HEK293 (cell line): ENCODE results near the gene YJU2.

Source experiments
- EGR2 ChIP-seq: fragments of 450-650 bp; formaldehyde crosslinking; IDR thresholded peaks from 2 replicates; pipeline ENCODE4 v1.5.1; 2016; ENCODE audit warnings: low read depth, missing biosample characterization, missing genetic modification characterization
- HOXA7 ChIP-seq: sonication (generic); formaldehyde crosslinking; IDR thresholded peaks from 2 replicates; pipeline ENCODE4 v1.8.1; 2022; ENCODE audit warnings: missing genetic modification reagents, borderline replicate concordance
- ZNF133 ChIP-seq: fragments of 450-650 bp; formaldehyde crosslinking; IDR thresholded peaks from 2 replicates; pipeline ENCODE4 v1.5.1; 2016; ENCODE audit warnings: missing biosample characterization, missing genetic modification characterization
- ZNF146 ChIP-seq: fragments of 450-650 bp; formaldehyde crosslinking; IDR thresholded peaks from 2 replicates; pipeline ENCODE4 v1.5.1; 2016; ENCODE audit warnings: missing biosample characterization, missing genetic modification characterization
- ZNF169 ChIP-seq: fragments of 450-650 bp; formaldehyde crosslinking; IDR thresholded peaks from 2 replicates; pipeline ENCODE4 v1.5.1; 2016; ENCODE audit warnings: missing biosample characterization, missing genetic modification characterization
- ZNF175 ChIP-seq: fragments of 450-650 bp; formaldehyde crosslinking; IDR thresholded peaks from 2 replicates; pipeline ENCODE4 v1.5.1; 2016; ENCODE audit warnings: missing biosample characterization, missing genetic modification characterization
- ZNF529 ChIP-seq: fragments of 450-650 bp; formaldehyde crosslinking; IDR thresholded peaks from 2 replicates; pipeline ENCODE4 v1.5.1; 2017; ENCODE audit warnings: missing genetic modification characterization, missing biosample characterization; ENCODE audit not compliant: insufficient replicate concordance
- ZNF549 ChIP-seq: fragments of 450-650 bp; IDR thresholded peaks from 2 replicates; pipeline ENCODE4 v1.5.1; 2018; ENCODE audit warnings: missing biosample characterization, missing genetic modification characterization, mild to moderate bottlenecking, inconsistent platforms, moderate library complexity
- TF ChIP-seq, protein P1 (sequence below): fragments of 450-650 bp; formaldehyde crosslinking; IDR thresholded peaks from 2 replicates; pipeline ENCODE4 v1.5.1; 2016; ENCODE audit warnings: missing biosample characterization, missing genetic modification characterization
- TF ChIP-seq, protein P2 (sequence below): fragments of 450-650 bp; formaldehyde crosslinking; IDR thresholded peaks from 2 replicates; pipeline ENCODE4 v1.5.1; 2016; ENCODE audit warnings: missing biosample characterization, missing genetic modification characterization
- TF ChIP-seq, protein P3 (sequence below): fragments of 450-650 bp; formaldehyde crosslinking; IDR thresholded peaks from 2 replicates; pipeline ENCODE4 v1.5.1; 2016; ENCODE audit warnings: missing biosample characterization, missing genetic modification characterization
- TF ChIP-seq, protein P4 (sequence below): fragments of 450-650 bp; formaldehyde crosslinking; IDR thresholded peaks from 2 replicates; pipeline ENCODE4 v1.5.0; 2017; ENCODE audit warnings: missing biosample characterization, missing genetic modification characterization, borderline replicate concordance
- TF ChIP-seq, protein P5 (sequence below): fragments of 450-650 bp; formaldehyde crosslinking; optimal IDR thresholded peaks from 2 replicates; pipeline ENCODE3; 2016; ENCODE audit warnings: missing biosample characterization, mild to moderate bottlenecking, missing genetic modification characterization
- TF ChIP-seq, protein P6 (sequence below): fragments of 450-650 bp; formaldehyde crosslinking; IDR thresholded peaks from 2 replicates; pipeline ENCODE4 v1.5.1; 2016; ENCODE audit warnings: missing biosample characterization, missing genetic modification characterization
- TF ChIP-seq, protein P7 (sequence below): fragments of 450-650 bp; formaldehyde crosslinking; IDR thresholded peaks from 2 replicates; pipeline ENCODE4 v1.5.1; 2016; ENCODE audit warnings: missing biosample characterization, missing genetic modification characterization
- TF ChIP-seq, protein P8 (sequence below): fragments of 450-650 bp; formaldehyde crosslinking; conservative IDR thresholded peaks from 2 replicates; pipeline ENCODE4 v1.5.1; 2016; ENCODE audit warnings: low read depth, missing biosample characterization, missing genetic modification characterization
- TF ChIP-seq, protein P9 (sequence below): fragments of 450-650 bp; formaldehyde crosslinking; IDR thresholded peaks from 2 replicates; pipeline ENCODE4 v1.5.1; 2016; ENCODE audit warnings: missing biosample characterization, missing genetic modification characterization

YJU2 gene

DNA sequence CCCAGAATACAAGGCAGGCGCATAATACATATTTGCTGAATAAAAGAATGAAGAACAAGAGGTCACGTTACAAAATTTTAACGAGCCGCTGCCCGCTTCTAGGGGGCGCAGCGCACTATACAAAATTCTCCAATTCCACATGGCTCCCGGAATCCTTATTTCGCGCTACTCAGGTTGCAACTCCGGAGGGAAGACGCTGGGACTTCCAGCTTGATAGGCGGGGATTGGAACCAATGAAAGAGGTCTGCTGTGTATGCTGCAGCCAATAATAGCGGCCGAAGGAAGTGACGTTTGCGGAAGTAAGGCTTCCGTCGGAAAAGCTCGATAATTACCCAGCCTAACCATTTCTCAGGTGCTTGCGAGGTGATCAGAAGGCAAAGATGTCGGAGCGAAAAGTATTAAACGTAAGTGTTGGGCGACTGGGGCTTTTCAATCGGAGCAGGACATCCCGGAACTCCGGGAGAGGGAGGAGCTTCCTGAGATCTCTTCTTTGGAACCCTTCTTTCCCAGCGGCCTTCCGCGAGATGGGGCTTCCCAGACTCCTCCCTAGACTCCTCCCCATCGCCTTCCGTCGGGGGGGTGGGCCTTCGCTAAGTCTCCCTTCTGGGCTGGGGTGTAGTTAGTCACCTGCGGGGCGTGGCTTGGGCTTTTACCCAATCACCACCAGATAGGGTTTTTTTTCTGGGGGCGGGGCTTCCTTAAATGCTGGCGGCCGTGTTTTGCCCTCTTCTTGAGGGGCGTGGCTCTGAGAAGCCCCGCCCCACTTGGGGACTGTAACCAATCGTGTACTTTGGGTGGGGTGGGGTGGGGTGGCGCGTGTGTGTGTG lies at the start of gene YJU2 (continued):
- TF ChIP-seq, protein P1, sequence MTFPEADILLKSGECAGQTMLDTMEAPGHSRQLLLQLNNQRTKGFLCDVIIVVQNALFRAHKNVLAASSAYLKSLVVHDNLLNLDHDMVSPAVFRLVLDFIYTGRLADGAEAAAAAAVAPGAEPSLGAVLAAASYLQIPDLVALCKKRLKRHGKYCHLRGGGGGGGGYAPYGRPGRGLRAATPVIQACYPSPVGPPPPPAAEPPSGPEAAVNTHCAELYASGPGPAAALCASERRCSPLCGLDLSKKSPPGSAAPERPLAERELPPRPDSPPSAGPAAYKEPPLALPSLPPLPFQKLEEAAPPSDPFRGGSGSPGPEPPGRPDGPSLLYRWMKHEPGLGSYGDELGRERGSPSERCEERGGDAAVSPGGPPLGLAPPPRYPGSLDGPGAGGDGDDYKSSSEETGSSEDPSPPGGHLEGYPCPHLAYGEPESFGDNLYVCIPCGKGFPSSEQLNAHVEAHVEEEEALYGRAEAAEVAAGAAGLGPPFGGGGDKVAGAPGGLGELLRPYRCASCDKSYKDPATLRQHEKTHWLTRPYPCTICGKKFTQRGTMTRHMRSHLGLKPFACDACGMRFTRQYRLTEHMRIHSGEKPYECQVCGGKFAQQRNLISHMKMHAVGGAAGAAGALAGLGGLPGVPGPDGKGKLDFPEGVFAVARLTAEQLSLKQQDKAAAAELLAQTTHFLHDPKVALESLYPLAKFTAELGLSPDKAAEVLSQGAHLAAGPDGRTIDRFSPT (tag by site-specific recombination), result no peak
- TF ChIP-seq, protein P2, sequence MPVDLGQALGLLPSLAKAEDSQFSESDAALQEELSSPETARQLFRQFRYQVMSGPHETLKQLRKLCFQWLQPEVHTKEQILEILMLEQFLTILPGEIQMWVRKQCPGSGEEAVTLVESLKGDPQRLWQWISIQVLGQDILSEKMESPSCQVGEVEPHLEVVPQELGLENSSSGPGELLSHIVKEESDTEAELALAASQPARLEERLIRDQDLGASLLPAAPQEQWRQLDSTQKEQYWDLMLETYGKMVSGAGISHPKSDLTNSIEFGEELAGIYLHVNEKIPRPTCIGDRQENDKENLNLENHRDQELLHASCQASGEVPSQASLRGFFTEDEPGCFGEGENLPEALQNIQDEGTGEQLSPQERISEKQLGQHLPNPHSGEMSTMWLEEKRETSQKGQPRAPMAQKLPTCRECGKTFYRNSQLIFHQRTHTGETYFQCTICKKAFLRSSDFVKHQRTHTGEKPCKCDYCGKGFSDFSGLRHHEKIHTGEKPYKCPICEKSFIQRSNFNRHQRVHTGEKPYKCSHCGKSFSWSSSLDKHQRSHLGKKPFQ, result no peak
- TF ChIP-seq ZNF529 (tag by site-specific recombination) (peak; percentile 57), EGR2 (tag by site-specific recombination) (no peak), ZNF549 (tag by site-specific recombination) (no peak), ZNF133 (tag by site-specific recombination) (no peak), ZNF175 (no peak), ZNF169 (tag by site-specific recombination) (no peak), ZNF146 (tag by site-specific recombination) (peak; percentile 35; the same call in 1 of the 2 replicates), HOXA7 (CRISPR knock-in tag) (no peak)
- TF ChIP-seq, protein P3, sequence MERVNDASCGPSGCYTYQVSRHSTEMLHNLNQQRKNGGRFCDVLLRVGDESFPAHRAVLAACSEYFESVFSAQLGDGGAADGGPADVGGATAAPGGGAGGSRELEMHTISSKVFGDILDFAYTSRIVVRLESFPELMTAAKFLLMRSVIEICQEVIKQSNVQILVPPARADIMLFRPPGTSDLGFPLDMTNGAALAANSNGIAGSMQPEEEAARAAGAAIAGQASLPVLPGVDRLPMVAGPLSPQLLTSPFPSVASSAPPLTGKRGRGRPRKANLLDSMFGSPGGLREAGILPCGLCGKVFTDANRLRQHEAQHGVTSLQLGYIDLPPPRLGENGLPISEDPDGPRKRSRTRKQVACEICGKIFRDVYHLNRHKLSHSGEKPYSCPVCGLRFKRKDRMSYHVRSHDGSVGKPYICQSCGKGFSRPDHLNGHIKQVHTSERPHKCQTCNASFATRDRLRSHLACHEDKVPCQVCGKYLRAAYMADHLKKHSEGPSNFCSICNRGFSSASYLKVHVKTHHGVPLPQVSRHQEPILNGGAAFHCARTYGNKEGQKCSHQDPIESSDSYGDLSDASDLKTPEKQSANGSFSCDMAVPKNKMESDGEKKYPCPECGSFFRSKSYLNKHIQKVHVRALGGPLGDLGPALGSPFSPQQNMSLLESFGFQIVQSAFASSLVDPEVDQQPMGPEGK (tag by site-specific recombination), result peak; percentile 86
- TF ChIP-seq, protein P4, sequence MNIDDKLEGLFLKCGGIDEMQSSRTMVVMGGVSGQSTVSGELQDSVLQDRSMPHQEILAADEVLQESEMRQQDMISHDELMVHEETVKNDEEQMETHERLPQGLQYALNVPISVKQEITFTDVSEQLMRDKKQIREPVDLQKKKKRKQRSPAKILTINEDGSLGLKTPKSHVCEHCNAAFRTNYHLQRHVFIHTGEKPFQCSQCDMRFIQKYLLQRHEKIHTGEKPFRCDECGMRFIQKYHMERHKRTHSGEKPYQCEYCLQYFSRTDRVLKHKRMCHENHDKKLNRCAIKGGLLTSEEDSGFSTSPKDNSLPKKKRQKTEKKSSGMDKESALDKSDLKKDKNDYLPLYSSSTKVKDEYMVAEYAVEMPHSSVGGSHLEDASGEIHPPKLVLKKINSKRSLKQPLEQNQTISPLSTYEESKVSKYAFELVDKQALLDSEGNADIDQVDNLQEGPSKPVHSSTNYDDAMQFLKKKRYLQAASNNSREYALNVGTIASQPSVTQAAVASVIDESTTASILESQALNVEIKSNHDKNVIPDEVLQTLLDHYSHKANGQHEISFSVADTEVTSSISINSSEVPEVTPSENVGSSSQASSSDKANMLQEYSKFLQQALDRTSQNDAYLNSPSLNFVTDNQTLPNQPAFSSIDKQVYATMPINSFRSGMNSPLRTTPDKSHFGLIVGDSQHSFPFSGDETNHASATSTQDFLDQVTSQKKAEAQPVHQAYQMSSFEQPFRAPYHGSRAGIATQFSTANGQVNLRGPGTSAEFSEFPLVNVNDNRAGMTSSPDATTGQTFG (tag by site-specific recombination), result peak; percentile 83; the same call in 1 of the 2 replicates
- TF ChIP-seq, protein P5, sequence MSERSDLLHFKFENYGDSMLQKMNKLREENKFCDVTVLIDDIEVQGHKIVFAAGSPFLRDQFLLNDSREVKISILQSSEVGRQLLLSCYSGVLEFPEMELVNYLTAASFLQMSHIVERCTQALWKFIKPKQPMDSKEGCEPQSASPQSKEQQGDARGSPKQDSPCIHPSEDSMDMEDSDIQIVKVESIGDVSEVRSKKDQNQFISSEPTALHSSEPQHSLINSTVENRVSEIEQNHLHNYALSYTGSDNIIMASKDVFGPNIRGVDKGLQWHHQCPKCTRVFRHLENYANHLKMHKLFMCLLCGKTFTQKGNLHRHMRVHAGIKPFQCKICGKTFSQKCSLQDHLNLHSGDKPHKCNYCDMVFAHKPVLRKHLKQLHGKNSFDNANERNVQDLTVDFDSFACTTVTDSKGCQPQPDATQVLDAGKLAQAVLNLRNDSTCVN (tag by site-specific recombination), result no peak
- TF ChIP-seq, protein P6, sequence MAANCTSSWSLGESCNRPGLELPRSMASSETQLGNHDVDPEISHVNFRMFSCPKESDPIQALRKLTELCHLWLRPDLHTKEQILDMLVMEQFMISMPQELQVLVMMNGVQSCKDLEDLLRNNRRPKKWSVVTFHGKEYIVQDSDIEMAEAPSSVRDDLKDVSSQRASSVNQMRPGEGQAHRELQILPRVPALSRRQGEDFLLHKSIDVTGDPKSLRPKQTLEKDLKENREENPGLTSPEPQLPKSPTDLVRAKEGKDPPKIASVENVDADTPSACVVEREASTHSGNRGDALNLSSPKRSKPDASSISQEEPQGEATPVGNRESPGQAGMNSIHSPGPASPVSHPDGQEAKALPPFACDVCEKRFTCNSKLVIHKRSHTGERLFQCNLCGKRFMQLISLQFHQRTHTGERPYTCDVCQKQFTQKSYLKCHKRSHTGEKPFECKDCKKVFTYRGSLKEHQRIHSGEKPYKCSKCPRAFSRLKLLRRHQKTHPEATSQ, result no peak
- TF ChIP-seq, protein P7, sequence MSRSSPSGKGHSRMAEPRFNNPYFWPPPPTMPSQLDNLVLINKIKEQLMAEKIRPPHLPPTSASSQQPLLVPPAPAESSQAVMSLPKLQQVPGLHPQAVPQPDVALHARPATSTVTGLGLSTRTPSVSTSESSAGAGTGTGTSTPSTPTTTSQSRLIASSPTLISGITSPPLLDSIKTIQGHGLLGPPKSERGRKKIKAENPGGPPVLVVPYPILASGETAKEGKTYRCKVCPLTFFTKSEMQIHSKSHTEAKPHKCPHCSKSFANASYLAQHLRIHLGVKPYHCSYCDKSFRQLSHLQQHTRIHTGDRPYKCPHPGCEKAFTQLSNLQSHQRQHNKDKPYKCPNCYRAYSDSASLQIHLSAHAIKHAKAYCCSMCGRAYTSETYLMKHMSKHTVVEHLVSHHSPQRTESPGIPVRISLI (tag by site-specific recombination), result peak; percentile 72; the same call in 1 of the 2 replicates
- TF ChIP-seq, protein P8, sequence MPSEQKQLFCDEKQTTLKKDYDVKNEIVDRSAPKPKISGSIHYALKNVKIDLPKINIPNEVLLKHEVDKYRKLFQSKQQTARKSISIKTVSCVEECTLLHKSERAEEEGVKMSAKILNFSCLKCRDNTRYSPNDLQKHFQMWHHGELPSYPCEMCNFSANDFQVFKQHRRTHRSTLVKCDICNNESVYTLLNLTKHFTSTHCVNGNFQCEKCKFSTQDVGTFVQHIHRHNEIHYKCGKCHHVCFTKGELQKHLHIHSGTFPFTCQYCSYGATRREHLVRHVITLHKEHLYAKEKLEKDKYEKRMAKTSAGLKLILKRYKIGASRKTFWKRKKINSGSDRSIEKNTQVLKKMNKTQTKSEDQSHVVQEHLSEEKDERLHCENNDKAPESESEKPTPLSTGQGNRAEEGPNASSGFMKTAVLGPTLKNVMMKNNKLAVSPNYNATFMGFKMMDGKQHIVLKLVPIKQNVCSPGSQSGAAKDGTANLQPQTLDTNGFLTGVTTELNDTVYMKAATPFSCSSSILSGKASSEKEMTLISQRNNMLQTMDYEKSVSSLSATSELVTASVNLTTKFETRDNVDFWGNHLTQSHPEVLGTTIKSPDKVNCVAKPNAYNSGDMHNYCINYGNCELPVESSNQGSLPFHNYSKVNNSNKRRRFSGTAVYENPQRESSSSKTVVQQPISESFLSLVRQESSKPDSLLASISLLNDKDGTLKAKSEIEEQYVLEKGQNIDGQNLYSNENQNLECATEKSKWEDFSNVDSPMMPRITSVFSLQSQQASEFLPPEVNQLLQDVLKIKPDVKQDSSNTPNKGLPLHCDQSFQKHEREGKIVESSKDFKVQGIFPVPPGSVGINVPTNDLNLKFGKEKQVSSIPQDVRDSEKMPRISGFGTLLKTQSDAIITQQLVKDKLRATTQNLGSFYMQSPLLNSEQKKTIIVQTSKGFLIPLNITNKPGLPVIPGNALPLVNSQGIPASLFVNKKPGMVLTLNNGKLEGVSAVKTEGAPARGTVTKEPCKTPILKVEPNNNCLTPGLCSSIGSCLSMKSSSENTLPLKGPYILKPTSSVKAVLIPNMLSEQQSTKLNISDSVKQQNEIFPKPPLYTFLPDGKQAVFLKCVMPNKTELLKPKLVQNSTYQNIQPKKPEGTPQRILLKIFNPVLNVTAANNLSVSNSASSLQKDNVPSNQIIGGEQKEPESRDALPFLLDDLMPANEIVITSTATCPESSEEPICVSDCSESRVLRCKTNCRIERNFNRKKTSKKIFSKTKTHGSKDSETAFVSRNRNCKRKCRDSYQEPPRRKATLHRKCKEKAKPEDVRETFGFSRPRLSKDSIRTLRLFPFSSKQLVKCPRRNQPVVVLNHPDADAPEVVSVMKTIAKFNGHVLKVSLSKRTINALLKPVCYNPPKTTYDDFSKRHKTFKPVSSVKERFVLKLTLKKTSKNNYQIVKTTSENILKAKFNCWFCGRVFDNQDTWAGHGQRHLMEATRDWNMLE (tag by site-specific recombination), result peak; percentile 99
- TF ChIP-seq, protein P9, sequence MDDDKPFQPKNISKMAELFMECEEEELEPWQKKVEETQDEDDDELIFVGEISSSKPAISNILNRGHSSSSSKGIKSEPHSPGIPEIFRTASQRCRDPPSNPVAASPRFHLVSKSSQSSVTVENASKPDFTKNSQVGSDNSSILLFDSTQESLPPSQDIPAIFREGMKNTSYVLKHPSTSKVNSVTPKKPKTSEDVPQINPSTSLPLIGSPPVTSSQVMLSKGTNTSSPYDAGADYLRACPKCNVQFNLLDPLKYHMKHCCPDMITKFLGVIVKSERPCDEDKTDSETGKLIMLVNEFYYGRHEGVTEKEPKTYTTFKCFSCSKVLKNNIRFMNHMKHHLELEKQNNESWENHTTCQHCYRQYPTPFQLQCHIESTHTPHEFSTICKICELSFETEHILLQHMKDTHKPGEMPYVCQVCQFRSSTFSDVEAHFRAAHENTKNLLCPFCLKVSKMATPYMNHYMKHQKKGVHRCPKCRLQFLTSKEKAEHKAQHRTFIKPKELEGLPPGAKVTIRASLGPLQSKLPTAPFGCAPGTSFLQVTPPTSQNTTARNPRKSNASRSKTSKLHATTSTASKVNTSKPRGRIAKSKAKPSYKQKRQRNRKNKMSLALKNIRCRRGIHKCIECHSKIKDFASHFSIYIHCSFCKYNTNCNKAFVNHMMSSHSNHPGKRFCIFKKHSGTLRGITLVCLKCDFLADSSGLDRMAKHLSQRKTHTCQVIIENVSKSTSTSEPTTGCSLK (tag by site-specific recombination), result no peak
